Measurements from ENCODE around the gene ZNF480.
A peak's percentile ranks its signal among the peaks of the same experiment; 100 is the strongest.

ZNF480 gene

GRCh38 chr19:52370341-52370710 lies 73.4 kb downstream of the ZNF480 start:
- no peak for TF ChIP-seq CTCF (IDR thresholded peaks at IDR 0.05)
- peaks cover 0 to 30% (median 14%) of the 10 kb centered on the region in 3 donors for H3K9me3 ChIP-seq
- H3K36me3 ChIP-seq: peaks cover 45 to 56% (median 45%) of the 10 kb centered on the region in 3 donors
- no peaks in the 10 kb centered on the region for H3K27me3 ChIP-seq
- peaks cover 0 to 11% (median 8%) of the 10 kb centered on the region in 4 donors for H3K4me1 ChIP-seq
- H3K4me3 ChIP-seq: peak overlapping the region; percentile 83 to 85
- H3K27ac ChIP-seq: peak overlapping the region; percentile 89 to 97
- DNase-seq: no peak
- intact Hi-C loops (cut with DNase I; ENCODE audit: low total_unique reads): no loop called here

Measured in tibial artery (tissue), 4 donors.